GM21515 (cell line): ENCODE data around the gene UBQLN1.
A peak's percentile ranks its signal among the peaks of the same experiment; 100 is the strongest.
"Not testable (repeated sequence)": the region's sequence is repeated elsewhere in the genome, so short reads cannot be mapped to it uniquely, and the experiment has no call there.

Source experiments
- ATAC-seq: cut with Tn5 transposase; IDR thresholded peaks from one replicate; pipeline ENCODE4 v1.9.1; 2021; ENCODE audit not compliant: unreplicated experiment

UBQLN1 gene

GRCh38 chr9:83633676-83634075 lies 74.1 kb downstream of the UBQLN1 start:
- ATAC-seq: no peak

- ATAC-seq: no peak
These were observed 74.5 kb downstream of the UBQLN1 start for GRCh38 chr9:83633255-83633654.

GRCh38 chr9:83630938-83631457 lies 76.8 kb downstream of the UBQLN1 start:
- ATAC-seq: no peak

DNA sequence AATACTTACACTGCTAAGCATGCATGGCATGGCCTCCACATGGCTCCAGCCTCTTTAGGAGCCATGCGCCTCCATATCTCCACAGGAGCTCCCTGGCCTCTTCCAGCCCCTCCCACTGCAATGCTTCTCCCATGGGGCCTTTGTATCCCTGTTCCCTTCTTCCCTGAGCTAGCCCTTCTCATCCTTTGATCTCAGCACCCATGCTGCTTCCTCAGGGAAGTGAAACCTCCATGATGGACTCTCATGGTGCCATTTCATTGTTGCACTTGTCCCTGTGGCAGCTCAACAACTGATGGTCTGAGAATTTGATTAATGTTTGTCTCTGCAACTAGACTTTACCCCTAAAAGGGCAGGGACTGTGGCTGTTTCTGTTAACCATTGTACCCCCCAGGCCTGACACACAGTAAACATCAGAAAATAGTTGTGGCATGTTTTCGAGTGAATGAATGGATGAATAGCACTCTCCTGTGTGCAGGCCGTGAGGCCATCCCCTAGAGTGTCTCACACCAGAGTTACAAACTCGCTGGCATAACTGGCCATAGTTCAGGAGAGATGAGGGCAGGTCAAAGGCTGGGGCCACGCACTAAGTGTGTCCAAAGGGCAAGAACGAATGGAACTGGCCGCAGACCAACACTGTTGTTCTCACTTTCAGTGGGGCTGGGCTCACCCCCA lies 78.2 kb downstream of the UBQLN1 start:
- ATAC-seq: no peak

- no peak for ATAC-seq
These were observed 79.2 kb downstream of the UBQLN1 start for GRCh38 chr9:83628540-83628939.

- no peak for ATAC-seq
These were observed 82.6 kb downstream of the UBQLN1 start for GRCh38 chr9:83625178-83625577.

DNA sequence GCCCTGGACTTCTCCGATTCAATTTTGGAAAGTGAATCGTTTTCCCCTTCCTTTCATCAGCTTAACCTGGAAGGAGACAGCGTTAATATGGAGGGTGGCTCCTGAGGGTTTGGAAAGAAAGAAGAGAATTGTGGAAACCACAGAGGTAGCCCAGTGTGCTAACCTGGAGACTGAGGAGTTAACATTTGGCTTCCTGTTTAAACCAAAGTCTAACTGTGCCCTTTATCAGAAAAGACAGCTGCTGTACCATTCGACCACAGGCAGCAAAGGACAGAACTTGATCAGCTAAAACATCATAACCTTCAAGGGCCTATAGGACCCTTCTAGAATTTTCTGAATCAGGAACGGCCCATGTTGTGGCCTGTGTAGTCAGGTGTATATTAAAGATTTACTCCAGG lies 84.1 kb downstream of the UBQLN1 start:
- peak; percentile 22 for ATAC-seq

DNA sequence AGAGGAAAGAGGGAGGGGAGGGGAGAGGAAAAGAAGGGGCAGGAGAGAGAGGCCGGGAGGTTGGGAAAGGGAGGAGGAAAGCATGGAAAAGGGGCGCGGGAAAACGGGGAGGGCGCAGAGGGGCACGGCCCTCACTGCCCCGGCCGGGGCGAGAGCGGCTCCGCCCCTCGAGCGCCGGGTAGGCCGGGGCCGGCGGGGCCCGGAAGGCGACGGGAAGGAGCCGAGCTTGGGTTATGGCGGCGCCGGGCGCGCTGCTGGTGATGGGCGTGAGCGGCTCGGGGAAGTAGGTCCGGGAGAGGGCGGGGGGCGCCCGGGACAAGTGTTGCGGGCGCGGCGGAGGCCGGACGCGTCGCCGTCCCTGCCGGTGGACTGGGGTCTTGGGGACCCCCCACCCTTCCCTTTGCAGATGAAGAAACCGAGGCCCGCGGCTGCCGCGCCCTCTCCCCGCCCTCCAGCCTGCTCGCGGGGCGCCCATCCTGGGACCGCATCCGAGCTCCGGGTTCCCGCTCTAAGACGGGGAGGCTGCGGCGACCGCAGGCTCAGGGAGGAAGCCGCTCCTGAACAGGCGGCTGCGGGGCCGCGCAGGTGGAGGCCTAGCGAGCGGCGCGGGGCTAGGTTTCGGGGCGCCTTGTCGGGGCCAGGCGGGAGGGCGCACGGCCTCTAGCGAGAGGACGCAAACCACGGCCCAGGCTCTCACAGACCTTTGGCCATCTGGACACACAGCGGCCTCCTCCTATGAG lies 84.6 kb downstream of the UBQLN1 start, which contains the start of gene IDNK:
Gene IDNK, plus strand, starts transcription at position 205 of the 740 bp plus-strand sequence. Its CDS starts 29 bp downstream, at position 234.
- ATAC-seq: peak; percentile 86

- peak; percentile 50 for ATAC-seq
These were observed 85.3 kb downstream of the UBQLN1 start for GRCh38 chr9:83622433-83622938.

DNA sequence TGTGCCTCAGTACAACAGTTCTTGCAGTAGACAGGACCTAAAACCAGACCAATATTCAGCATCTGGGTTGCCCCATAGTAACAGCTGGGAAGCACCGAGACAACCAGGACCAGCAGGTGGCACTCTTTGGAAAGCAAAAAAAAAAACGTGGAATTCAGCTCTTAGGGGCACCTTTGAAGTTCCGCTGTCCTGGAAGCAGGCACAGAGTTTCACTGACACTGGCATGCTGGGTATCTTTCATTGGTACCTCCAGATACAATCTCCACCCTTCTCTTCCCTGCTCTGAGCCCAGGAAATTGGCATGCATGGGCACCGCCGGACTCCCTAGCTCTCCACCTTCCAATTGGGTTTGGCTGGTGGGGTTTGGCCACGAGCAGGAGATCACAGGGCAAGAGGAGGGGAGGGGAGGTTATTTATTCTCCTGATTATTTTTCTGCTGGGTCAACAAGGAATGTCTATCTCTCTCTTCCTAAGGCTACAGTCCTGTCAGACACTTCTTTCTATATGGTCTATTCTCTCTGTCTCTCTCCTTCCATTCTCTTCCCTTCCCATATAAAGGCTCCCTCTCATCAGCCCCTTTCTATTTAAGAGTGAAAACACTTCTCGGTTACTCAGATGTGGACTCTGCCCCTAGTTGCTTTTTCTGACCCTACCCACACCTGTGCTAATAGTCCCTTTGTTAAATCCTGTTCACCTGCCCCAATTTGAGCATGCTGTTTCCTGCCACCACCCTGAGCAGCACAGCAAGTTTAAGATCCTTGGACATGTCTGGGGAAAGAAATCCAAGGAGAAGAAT lies 86.7 kb downstream of the UBQLN1 start:
- no peak for ATAC-seq

DNA sequence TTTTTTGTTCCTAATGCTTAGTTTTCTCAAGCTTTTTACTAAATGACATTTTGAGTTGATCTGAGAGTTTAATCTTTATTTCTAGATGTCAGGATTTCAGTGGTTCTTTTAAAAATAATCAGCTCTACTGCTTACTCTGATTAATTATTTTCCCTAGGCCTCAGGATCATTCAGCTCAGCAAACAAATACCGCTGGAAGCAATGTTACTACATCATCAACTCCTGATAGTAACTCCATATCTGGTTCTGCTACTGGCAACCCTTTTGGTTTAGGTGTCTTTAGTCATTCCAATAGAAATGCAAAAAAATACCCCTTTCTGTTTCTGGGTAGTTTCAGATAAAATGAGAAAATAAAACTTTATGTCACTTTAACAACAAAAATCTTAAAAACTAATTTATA lies 90.5 kb downstream of the UBQLN1 start:
- no peak for ATAC-seq

DNA sequence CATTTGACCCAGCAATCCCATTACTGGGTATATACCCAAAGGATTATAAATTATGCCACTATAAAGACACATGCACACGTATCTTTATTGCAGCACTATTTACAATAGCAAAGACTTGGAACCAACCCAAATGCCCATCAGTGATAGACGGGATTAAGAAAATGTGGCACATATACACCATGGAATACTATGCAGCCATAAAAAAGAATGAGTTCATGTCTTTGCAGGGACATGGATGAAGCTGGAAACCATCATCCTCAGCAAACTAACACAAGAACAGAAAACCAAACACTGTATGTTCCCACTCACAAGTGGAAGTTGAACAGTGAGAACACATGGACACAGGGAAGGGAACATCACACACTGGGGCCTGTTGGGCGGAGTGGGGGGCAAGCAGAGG lies 94.5 kb downstream of the UBQLN1 start:
- ATAC-seq: not testable (repeated sequence)
